CD1c-positive myeloid dendritic cell (primary cell): ENCODE results near the gene ULK2.
A peak's percentile ranks its signal among the peaks of the same experiment; 100 is the strongest.

Experiments
- DNase-seq: peaks from one replicate; pipeline ENCODE4 v3.0.0-alpha.2; 2016; ENCODE audit errors: extremely low spot score

Gene ULK2

GRCh38 chr17:19747159-19747719 lies 120.5 kb downstream of the ULK2 start:
- no peak for DNase-seq

DNA sequence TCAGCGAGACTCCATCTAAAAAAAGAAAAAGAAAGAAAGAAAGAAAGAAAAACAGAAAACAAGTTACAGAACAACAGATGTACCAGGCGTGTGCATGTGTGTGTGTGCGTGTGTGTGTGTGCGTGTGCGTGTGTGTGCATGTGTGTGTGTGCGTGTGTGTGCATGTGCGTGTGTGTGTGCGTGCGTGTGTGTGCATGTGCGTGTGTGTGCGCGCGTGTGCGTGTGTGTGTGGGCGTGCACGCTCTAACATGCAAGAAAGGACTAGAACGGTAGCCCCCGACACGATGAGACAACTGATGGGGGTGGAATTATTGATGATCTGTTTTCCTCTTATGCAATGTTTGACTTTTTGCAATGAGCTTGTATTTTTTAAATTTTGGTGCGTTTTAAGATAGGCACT lies 121.2 kb downstream of the ULK2 start:
- DNase-seq = no peak

- DNase-seq = peak; percentile 85
Observed at GRCh38 chr17:19744922-19745757, 122.6 kb downstream of the ULK2 start.

DNA sequence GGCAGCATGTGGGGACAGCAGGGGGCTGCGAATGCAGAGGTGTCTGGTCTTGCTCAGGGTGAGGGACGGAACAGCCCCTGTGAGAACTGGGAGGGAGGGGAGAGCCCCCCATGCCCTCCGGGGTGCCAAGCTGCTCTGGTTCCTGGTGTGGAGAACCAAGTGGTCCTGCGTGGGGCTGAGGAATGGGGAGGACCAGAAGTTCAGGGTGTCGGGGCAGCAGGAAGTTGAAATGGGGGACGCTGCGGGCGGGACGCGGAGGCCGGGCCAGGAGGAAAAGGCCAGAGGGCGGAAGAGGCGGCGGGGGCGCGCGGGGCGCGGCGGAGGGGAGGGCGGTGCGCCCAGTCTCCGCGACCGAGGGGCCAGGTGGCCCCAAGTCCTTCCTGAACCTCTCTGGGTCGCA lies 123.2 kb downstream of the ULK2 start:
- DNase-seq = no peak

GRCh38 chr17:19743101-19744100 lies 124.3 kb downstream of the ULK2 start:
- DNase-seq = no peak

GRCh38 chr17:19742495-19742894 lies 125.2 kb downstream of the ULK2 start:
- DNase-seq = no peak

- no peak for DNase-seq
Observed at GRCh38 chr17:19741832-19742457, 125.8 kb downstream of the ULK2 start.

GRCh38 chr17:19740933-19741332 lies 126.8 kb downstream of the ULK2 start:
- no peak for DNase-seq

DNA sequence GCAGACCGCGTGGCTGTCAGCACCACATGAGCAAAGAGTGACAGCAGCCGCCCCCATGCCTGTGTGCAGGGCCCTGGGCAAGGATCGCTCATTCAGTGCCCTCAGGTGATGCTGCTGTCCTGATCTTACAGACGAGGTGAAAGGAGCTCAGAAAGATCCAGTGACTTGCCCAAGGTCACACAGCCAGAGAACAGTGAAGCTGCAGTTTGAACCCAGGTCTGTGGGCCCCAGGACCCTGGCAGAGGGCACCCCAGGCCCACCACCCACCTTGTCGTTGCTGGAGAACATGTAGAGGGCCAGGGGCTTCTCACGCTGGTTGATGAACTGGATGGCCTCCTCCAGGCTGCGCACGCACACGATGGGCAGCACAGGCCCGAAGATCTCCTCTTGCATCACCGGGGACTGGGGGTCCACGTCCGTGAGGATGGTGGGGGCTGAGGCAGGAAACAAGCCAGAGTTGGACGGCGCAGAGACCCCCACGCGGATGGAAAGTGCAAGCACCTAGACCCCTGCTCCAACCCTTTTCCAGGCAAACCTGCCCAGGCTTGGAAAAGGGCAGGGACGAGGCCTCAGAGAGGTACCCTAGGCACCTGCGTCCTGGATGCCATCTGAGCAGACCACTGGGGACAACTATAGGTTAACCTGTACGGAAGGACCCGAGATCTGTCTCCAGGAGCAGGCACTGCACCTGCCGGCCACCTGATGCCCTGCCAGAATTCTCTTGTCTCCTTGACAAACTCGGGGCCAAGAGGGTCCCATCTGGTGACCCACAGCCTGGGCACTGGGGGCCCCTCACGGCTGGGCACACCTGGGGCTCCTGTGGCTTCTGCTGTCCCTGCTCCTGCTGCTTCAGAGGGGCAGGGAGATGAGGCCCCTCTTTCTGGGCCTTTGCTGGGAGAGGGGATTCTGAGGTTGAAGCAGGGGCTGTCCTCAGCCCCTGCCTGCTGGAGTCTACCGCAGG lies 128.2 kb downstream of the ULK2 start:
- no peak for DNase-seq

GRCh38 chr17:19738757-19739156 lies 129.0 kb downstream of the ULK2 start:
- no peak for DNase-seq

DNA sequence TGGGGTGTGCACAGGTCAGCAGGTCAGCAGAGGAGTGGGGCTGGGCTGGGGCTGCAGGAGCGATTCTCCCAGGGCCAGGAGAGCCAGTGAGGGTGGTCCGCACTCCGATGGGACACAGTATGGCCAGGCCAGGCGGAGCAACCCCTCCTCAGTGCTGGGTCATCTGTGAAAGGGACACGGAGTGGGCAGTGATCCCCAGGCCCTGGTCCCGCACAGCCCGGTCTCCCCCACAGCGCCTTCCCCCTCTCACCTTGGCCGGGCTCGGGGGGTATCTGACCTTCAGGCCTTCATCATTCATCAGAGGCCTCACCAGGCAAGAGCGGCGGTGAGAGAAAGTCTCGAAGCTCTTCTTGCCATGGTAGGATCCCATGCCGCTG lies 129.7 kb downstream of the ULK2 start:
- DNase-seq = no peak

DNA sequence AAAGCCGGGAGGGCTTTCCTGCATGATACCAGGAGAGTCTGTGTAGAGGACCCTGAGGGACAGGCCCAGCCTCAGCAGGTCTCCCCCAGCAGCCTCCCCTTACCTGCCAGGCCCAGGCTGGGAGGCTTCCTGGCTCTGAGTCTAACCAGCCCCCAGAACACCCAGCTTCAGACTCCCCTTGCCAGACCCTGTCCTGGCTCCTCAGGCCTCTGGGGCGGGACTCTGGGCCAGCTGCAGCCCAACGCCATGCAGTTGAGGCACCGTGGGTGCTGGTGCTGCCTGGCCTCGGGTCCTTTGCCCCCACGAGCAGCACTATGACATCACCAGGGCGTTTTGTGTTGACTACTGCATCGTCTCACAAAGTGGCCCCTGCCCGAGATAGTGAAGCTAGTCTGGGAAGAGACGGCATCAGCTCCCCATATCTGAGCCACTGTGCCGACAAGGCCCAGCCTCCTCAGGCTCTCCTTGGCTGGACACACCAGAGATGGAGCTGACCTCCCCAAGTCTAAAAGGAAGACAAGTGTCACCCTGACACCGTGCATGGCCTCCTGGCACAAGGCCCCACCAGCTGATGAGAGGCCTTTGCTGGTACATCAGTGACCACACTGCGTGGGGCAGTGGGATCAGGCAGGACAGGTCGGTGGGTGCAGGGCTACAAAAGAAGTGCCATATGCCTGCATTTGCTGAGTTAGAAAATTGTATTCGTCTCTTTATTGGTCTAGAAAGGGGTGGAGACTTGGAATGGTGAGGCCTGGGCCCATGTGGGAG lies 130.2 kb downstream of the ULK2 start:
- no peak for DNase-seq

- no peak for DNase-seq
Observed at GRCh38 chr17:19736071-19736470, 131.7 kb downstream of the ULK2 start.

DNA sequence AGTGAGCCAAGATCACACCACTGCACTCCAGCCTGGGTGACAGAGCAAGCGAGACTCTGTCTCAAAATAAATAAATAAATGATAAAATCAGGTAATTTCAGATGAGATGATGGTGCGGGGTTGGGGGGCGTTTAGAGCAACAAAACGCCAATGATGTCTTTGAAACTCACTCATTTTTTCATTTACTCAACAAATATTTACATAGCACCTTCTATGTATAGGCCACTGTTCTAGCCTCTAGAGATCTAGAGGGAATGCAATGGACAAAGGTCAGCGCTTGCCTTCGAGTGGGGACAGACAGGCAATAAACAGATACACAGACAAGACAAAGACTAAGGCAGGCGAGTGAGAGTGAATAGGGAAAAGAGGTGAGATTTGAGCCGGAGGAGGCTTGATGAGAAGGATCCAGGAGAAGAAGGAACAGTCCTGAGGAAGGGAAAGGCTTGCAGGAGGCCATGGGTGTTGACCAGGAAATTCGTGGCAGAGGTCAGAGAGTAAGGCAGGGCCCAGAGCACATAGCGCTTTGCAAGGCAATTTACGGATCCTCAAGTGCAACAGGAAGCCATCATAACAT lies 133.7 kb downstream of the ULK2 start:
- DNase-seq = no peak

GRCh38 chr17:19731626-19732025 lies 136.1 kb downstream of the ULK2 start:
- no peak for DNase-seq

DNA sequence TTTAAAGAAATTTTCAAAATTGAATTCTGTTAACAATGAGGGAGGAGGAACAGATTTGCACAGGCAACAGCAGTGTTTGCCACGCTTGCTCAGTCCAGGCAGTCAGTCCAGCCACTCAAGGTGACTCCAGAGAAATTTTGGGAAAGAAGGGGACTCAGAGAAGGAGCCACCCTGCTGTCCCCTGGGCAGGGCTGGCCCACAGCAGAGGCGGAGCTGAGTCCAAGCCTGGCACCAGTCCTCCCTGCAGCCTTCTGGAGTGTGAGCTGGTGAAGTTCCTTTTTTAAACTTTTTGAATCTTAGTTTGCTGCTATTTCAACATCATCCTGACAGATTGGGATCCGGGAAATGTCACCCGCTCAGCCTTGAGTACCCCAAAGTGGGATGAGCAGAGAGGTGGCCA lies 136.9 kb downstream of the ULK2 start:
- DNase-seq = peak; percentile 48

DNA sequence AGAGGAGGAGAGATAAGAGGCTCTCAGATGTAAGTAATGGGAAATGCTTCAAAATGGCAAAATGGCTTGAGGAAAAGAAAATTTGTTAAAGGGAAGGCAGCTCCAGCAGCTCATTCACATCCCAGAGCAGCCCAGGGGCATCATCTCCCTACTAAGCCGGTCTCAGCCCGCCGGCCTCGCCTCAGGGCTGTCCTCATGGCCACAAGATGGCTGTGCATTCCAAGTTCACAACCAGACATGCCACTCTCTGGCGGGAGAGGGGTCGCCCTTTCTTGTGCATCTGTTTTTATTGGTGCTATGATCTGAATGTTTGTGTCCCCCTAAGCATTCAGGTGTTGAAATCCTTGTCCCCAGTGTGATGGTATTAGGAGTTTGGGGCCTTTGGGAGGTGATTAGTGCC lies 137.8 kb downstream of the ULK2 start:
- no peak for DNase-seq

DNA sequence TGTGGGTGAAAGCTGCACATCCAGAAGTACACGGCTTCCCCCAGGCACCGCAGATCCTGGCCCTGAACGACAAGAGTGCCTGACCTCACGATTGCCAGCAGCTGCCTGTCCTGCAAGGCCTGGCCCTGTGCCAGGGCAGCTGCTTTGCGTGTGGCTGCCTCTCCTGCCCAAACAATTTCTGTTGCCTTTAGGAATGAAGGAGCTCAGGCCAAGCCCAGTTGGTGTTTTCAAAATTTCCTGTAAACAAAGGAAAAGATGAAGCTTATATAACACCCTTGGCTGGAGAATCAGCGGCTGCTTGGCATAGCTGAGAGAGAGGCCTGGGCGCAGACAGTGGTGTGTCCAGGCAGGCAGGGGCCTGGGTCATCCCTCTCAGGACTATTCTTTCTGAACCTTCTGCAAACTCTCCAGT lies 139.6 kb downstream of the ULK2 start:
- peak; percentile 62 for DNase-seq

- peak; percentile 69 for DNase-seq
Observed at GRCh38 chr17:19727501-19728078, 140.1 kb downstream of the ULK2 start.
